Effector memory CD4-positive, alpha-beta T cell (primary cell): ENCODE results near the gene DUSP10.

ENCODE experiments used
- DNase-seq, 3 donors: peaks; one replicate each; pipeline ENCODE4 v3.0.0-alpha.2; 2020
- H3K27ac ChIP-seq: 2 replicates; pipeline ENCODE4 v1.7.0; 2013; ENCODE audit warnings: mild to moderate bottlenecking, low read length, moderate library complexity; ENCODE audit not compliant: insufficient read depth, poor library complexity, severe bottlenecking
- H3K27me3 ChIP-seq: replicated peaks from 2 replicates; pipeline ENCODE4 v1.7.0; 2013; ENCODE audit warnings: mild to moderate bottlenecking, low read length; ENCODE audit not compliant: insufficient read depth, control insufficient read depth, poor library complexity, severe bottlenecking
- H3K36me3 ChIP-seq: 2 replicates; pipeline ENCODE4 v1.7.0; 2013; ENCODE audit warnings: mild to moderate bottlenecking, low read length, moderate library complexity; ENCODE audit not compliant: control insufficient read depth, insufficient read depth
- H3K4me1 ChIP-seq: 2 replicates; pipeline ENCODE4 v1.7.0; 2013; ENCODE audit warnings: low read length, mild to moderate bottlenecking; ENCODE audit not compliant: control insufficient read depth, insufficient read depth, poor library complexity, severe bottlenecking
- H3K4me3 ChIP-seq: 2 replicates; pipeline ENCODE4 v1.7.0; 2013; ENCODE audit warnings: low read length, low read depth, mild to moderate bottlenecking; ENCODE audit not compliant: insufficient read depth, poor library complexity, severe bottlenecking
- H3K9me3 ChIP-seq: 2 replicates; pipeline ENCODE4 v1.7.0; 2013; ENCODE audit warnings: mild to moderate bottlenecking, low read length, moderate library complexity; ENCODE audit not compliant: control insufficient read depth

Gene DUSP10

GRCh38 chr1:221735999-221736398 is 5.9 kb downstream of the DUSP10 start:
- Histone ChIP-seq H3K4me3 (no peak overlapping the region), H3K36me3 (no peaks in the 10 kb centered on the region)

DNA sequence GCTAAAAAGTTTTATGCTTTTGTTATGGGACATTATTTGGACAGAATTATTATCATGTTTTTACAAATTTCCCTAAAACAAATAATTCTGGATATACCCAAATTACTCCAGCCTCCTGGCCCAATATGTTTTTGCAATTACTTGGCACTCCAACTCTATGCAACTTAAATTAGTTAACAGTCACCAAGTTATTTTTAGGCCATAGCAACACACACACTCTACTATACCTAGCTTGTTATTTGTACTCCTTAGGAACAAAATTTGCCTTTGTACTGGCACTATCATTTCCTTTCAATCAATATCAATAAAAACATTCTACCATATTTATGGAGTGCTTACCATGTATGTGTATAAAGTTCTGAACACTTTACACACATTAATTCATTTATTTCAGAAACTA is 7.7 kb downstream of the DUSP10 start:
- no peaks in the 10 kb centered on the region for H3K4me1 ChIP-seq
- no peaks in the 10 kb centered on the region for H3K36me3 ChIP-seq
- H3K4me3 ChIP-seq = no peak overlapping the region

More at GRCh38 chr1:221735999-221736398, 5.9 kb downstream of the DUSP10 start:
- no peaks in the 10 kb centered on the region for H3K9me3 ChIP-seq
- H3K27me3 ChIP-seq = no peaks in the 10 kb centered on the region
- peaks cover 7% of the 10 kb centered on the region for H3K4me1 ChIP-seq
- H3K27ac ChIP-seq = no peak overlapping the region
- no peak for DNase-seq

DNA sequence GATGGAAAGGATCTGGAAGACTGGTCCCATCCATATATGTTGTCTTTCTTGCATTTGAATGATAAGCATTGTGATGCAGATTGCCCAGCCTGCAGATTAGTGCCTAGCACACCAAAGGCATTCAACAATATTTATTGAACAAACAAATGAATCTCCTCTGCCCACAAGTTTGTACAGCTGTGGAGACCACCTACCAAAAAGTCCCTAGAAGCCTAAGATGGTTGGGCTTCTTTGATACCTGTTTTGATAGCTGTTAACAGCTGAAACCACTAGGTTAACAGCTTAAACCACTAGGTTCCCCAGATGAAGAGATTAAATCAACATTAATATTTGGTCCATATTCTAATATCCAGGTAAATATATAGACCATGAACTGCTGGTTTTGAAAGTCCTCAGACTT is 9.8 kb downstream of the DUSP10 start:
- DNase-seq = no peak
- Histone ChIP-seq H3K4me3 (no peak overlapping the region), H3K9me3 (no peaks in the 10 kb centered on the region), H3K4me1 (peaks cover 9% of the 10 kb centered on the region), H3K27ac (no peak overlapping the region), H3K27me3 (no peaks in the 10 kb centered on the region), H3K36me3 (no peaks in the 10 kb centered on the region)

More for the DNA sequence above, 7.7 kb downstream of the DUSP10 start:
- Histone ChIP-seq H3K27ac (no peak overlapping the region), H3K27me3 (no peaks in the 10 kb centered on the region), H3K9me3 (no peaks in the 10 kb centered on the region)
- DNase-seq = no peak

DNA sequence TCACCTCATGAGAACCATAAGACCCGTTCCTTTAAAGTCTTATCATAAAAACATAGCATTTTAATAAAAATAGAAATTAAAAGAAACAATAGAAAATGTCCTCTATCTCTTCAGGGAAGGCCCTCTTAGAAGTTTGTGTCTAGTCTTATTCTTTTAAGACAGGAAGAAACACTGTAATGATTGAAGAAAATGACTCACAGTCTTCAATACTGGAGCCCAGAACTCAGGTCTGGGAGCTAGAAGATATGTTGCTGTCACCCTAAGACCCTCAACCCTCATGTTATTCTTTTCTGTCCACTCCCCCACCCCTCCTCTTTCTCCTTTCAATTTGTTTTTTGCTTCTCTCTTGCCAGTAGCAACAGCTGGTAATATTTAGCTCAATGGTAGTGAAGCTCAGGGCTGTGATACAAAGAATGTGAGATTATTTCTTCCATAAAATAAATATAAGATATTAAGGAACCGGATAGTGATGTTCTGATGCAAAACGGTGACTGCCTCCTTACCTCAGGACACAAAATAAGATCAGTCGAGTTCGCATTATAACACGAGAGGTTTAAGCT is 12.0 kb downstream of the DUSP10 start:
- H3K4me3 ChIP-seq = no peak overlapping the region
- H3K36me3 ChIP-seq = no peaks in the 10 kb centered on the region
- no peak for DNase-seq
- no peak overlapping the region for H3K27ac ChIP-seq
- H3K4me1 ChIP-seq = peaks cover 25% of the 10 kb centered on the region
- no peaks in the 10 kb centered on the region for H3K9me3 ChIP-seq
- no peaks in the 10 kb centered on the region for H3K27me3 ChIP-seq

GRCh38 chr1:221728037-221728505 is 13.8 kb downstream of the DUSP10 start:
- no peaks in the 10 kb centered on the region for H3K36me3 ChIP-seq
- DNase-seq = no peak
- no peaks in the 10 kb centered on the region for H3K9me3 ChIP-seq
- peaks cover 25% of the 10 kb centered on the region for H3K4me1 ChIP-seq
- H3K27me3 ChIP-seq = no peaks in the 10 kb centered on the region
- no peak overlapping the region for H3K4me3 ChIP-seq
- H3K27ac ChIP-seq = no peak overlapping the region

DNA sequence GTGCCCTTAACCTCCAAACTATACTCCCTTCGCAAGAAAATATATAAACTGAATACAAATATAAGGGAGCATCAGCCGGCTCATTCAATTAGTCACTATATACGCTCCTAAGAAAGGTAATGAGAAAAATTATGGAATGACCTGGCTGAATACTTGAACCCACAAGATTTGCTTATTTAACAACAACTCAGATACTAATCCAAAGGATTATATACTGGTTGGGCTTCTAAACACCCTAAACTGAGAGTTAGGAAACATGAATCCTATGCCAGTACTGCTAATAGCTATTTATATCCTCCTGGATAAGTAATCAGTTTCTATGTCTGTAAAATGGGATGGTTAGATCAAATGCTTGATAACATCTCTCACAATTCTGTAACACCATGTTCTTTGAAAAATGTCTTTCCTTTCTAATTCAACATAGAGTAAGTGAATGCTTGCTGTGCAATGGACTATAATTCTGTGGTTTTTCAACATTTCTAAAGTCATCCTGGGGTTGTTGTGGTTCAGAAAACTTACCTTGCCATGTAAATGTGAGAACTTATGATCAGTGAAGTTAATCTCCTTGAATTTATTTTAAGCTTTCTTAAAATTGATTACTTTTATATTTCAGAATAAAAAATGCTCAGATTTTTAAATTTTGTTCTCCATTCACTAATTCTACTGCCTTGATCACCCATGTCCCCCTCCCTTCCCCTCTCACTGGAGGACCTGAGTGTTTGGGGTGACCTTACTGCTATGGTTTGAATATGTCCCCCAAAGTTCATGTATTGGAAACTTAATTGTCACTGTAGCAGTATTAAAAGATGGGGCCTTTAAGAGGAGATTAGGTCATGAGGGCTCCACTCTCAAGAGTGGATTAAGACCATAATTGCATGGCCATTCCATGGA is 14.5 kb downstream of the DUSP10 start:
- no peaks in the 10 kb centered on the region for H3K36me3 ChIP-seq
- H3K4me1 ChIP-seq = peaks cover 25% of the 10 kb centered on the region
- no peaks in the 10 kb centered on the region for H3K27me3 ChIP-seq
- no peaks in the 10 kb centered on the region for H3K9me3 ChIP-seq
- H3K4me3 ChIP-seq = no peak overlapping the region
- no peak for DNase-seq
- peak overlapping the region; percentile 8 for H3K27ac ChIP-seq

DNA sequence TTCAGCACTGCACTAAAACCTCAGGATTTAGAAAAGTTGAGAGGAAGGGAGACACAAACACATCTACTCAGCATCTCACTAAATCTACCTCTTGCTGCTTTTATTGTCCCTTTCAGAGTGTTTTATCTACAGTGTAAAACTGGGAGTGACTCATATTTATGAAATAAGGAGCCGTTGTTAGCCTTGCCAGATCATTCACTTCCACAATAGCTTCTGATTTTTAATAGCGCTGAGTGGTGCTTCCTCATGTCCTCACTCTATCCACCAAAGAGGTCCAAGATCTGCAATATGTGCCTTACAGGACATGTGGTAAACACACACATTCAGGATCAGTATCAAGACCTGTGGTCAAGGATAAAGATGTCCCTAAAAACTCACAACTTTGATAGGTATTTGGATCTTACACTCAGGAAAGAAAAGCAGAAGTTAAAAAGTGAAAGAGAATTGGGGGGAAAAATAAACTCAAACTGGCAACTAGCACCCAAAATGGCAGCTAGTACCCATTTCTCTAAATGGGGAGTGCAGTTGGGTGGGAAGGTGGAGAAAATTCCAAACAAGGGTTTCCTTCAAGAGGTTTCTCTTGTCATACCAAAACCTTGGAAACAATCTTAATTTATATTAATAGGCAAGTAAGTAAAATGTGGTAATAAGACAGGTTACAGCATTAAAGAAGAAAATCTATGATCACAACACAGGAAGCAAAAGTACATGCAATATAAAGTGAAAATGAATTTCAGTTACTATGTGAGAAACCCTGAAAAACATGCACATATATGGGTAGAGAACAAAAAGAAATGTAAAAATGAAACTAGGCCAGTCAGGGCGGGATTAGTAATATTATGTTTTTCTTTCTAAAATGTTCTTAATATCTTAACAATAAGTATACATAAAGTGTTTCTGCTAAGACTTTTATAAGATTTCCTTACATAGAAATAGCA is 15.9 kb downstream of the DUSP10 start:
- Histone ChIP-seq H3K27me3 (no peaks in the 10 kb centered on the region), H3K36me3 (no peaks in the 10 kb centered on the region), H3K27ac (peak overlapping the region; percentile 8), H3K4me1 (peaks cover 25% of the 10 kb centered on the region), H3K4me3 (no peak overlapping the region), H3K9me3 (no peaks in the 10 kb centered on the region)
- DNase-seq = no peak

DNA sequence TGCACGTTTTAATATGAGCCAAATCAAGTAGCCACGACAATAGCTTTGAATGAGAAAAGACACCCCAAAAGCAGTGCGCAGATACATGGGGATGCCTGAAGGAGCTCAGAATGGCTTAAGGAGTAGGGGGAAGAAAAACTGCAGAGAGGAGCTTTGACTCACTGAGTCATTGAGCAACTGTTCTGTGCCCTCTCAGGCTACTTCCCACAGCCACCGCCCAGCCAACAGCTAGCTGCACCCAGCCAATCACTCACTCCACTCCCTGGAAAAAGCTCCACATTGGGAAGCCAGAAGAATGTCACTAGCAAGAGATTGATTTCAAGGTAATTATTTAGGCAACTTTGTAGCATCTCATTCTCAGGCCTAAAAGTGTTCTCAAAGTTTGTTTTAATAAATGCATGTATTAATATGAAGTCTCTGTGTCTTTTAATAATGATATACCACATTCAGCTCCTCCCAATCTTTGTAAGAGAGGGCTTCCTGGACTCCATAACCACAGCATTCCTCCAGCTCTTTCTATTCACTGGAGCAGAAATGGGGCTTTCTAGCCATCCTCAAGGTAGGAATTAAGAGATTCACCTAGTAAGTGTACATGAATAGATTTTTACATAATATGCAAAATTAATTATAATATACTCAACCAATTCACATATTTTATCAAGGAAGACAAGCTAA is 16.8 kb downstream of the DUSP10 start:
- H3K9me3 ChIP-seq = no peaks in the 10 kb centered on the region
- H3K27me3 ChIP-seq = no peaks in the 10 kb centered on the region
- H3K36me3 ChIP-seq = no peaks in the 10 kb centered on the region
- no peak overlapping the region for H3K4me3 ChIP-seq
- DNase-seq = no peak
- peaks cover 25% of the 10 kb centered on the region for H3K4me1 ChIP-seq
- H3K27ac ChIP-seq = no peak overlapping the region

- no peak for DNase-seq
- Histone ChIP-seq H3K36me3 (no peaks in the 10 kb centered on the region), H3K4me1 (peaks cover 25% of the 10 kb centered on the region), H3K4me3 (no peak overlapping the region), H3K9me3 (no peaks in the 10 kb centered on the region), H3K27ac (no peak overlapping the region), H3K27me3 (no peaks in the 10 kb centered on the region)
These were observed 18.0 kb downstream of the DUSP10 start for GRCh38 chr1:221723848-221724236.
